ENCODE measurements around the gene CHD9NB. TPM values are rescaled to one million over a fixed set of nuclear protein-coding genes. Genes with fewer than 3 reads are reported as not detected.
"Not testable (repeated sequence)": the region's sequence is repeated elsewhere in the genome, so short reads cannot be mapped to it uniquely, and the experiment has no call there.

The CHD9NB gene
- total and polyA plus RNA-seq, 8 donors: 2.2 to 10.7 (median 7.3) TPM

GRCh38 chr16:53043986-53044601, 8.6 kb downstream of the CHD9NB start:
- no peaks in the 10 kb centered on the region for H3K9me3 ChIP-seq
- no peak for TF ChIP-seq CTCF (IDR thresholded peaks at IDR 0.05)
- H3K27me3 ChIP-seq: no peaks in the 10 kb centered on the region
- DNase-seq: no peak
- H3K36me3 ChIP-seq: no peaks in the 10 kb centered on the region
- no peak overlapping the region for H3K4me3 ChIP-seq
- peak; percentile 36 for ATAC-seq
- intact Hi-C loops (cut with DNase I): no loop called here
- peaks cover 6 to 16% of the 10 kb centered on the region in 2 donors for H3K4me1 ChIP-seq
- no peak overlapping the region for H3K27ac ChIP-seq

GRCh38 chr16:53043428-53043831, 9.3 kb downstream of the CHD9NB start:
- peak; percentile 47 for ATAC-seq
- intact Hi-C loops (cut with DNase I): no loop called here

GRCh38 chr16:53042235-53042701, 10.4 kb downstream of the CHD9NB start:
- Histone ChIP-seq H3K27ac (no peak overlapping the region), H3K4me3 (no peak overlapping the region), H3K9me3 (no peaks in the 10 kb centered on the region), H3K4me1 (peaks cover 6 to 16% of the 10 kb centered on the region in 2 donors), H3K36me3 (no peaks in the 10 kb centered on the region), H3K27me3 (no peaks in the 10 kb centered on the region)
- TF ChIP-seq CTCF (IDR thresholded peaks at IDR 0.05): no peak
- no peak for DNase-seq
- no peak for ATAC-seq
- intact Hi-C loops (cut with DNase I): no loop called here

More at GRCh38 chr16:53043428-53043831, 9.3 kb downstream of the CHD9NB start:
- Histone ChIP-seq H3K4me3 (no peak overlapping the region), H3K36me3 (no peaks in the 10 kb centered on the region), H3K27me3 (no peaks in the 10 kb centered on the region), H3K9me3 (no peaks in the 10 kb centered on the region), H3K4me1 (peaks cover 6 to 16% of the 10 kb centered on the region in 2 donors), H3K27ac (no peak overlapping the region)
- no peak for TF ChIP-seq CTCF (IDR thresholded peaks at IDR 0.05)
- DNase-seq: no peak

GRCh38 chr16:53041320-53042051, 11.2 kb downstream of the CHD9NB start:
- Histone ChIP-seq H3K27me3 (no peaks in the 10 kb centered on the region), H3K4me3 (no peak overlapping the region), H3K36me3 (no peaks in the 10 kb centered on the region), H3K27ac (peak overlapping the region in 1 of 2 donors; percentile 39), H3K9me3 (no peaks in the 10 kb centered on the region), H3K4me1 (peaks cover 6 to 16% of the 10 kb centered on the region in 2 donors)
- no peak for TF ChIP-seq CTCF (IDR thresholded peaks at IDR 0.05)
- intact Hi-C loops (cut with DNase I): no loop called here
- peak; percentile 66 for ATAC-seq
- DNase-seq: peak in 1 of 4 donors; percentile 57

- DNase-seq: no peak
- TF ChIP-seq CTCF (IDR thresholded peaks at IDR 0.05): no peak
- no peaks in the 10 kb centered on the region for H3K9me3 ChIP-seq
- no peak overlapping the region for H3K4me3 ChIP-seq
- no peak overlapping the region for H3K27ac ChIP-seq
- ATAC-seq: no peak
- intact Hi-C loops (cut with DNase I): no loop called here
- H3K4me1 ChIP-seq: peaks cover 6 to 16% of the 10 kb centered on the region in 2 donors
- H3K36me3 ChIP-seq: no peaks in the 10 kb centered on the region
- H3K27me3 ChIP-seq: no peaks in the 10 kb centered on the region
These were observed 11.9 kb downstream of the CHD9NB start for GRCh38 chr16:53040788-53041187.

GRCh38 chr16:53036711-53037110, 16.0 kb downstream of the CHD9NB start:
- intact Hi-C loops (cut with DNase I); H3K27ac ChIP-seq; H3K27me3 ChIP-seq; DNase-seq; H3K4me1 ChIP-seq; ATAC-seq; H3K36me3 ChIP-seq; H3K4me3 ChIP-seq; H3K9me3 ChIP-seq: not testable (repeated sequence)

Data from left lung (tissue), 10 donors.